Measurements from ENCODE around the gene TYMP.

DNA sequence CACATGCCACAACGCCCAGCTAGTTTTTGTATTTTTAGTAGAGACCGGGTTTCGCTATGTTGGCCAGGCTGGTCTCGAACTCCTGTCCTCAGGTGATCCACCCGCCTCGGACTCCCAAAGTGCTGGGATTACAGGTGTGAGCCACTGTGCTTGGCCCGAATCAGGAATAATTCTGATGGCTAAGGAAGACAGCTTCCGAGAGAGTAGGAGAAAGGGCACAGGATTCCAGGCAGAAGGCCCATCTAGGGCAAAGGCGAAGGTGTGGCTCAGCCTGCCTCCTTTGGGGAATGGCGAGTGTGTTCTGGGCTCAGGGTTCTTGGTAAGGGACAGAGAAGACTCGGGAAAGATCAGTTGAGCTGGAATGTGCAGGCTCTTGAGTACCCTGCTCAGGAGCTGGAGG is 34.5 kb upstream of the TYMP start:
- no peak for TF ChIP-seq CTCF (IDR thresholded peaks at IDR 0.05)
- no peak for TF ChIP-seq POLR2A (IDR thresholded peaks at IDR 0.05)

All from uterus (tissue), 2 donors.